OCI-LY1 (cell line): Measurements from ENCODE around the gene CETP.

ENCODE experiments used
- H2AFZ ChIP-seq: fragments of 200-600 bp; sonication (generic), shearing (Covaris generic); 2 replicates; pipeline ENCODE4 v1.6.0; 2014; ENCODE audit warnings: antibody characterized with exemption, mild to moderate bottlenecking, low read length
- H3F3A ChIP-seq: fragments of 200-600 bp; sonication (generic), shearing (Covaris generic); 2 replicates; pipeline ENCODE4 v1.6.0; 2014; ENCODE audit warnings: mild to moderate bottlenecking, antibody characterized with exemption, low read length, moderate library complexity; ENCODE audit not compliant: insufficient read depth
- H3K27ac ChIP-seq: fragments of 200-600 bp; sonication (generic); 2 replicates; pipeline ENCODE4 v1.5.1; 2014; ENCODE audit warnings: low read length, mixed run types, mild to moderate bottlenecking, low read depth; ENCODE audit not compliant: poor library complexity, severe bottlenecking
- H3K27me3 ChIP-seq: fragments of 200-600 bp; sonication (generic); 2 replicates; pipeline ENCODE4 v1.6.0; 2014; ENCODE audit warnings: antibody characterized with exemption, mild to moderate bottlenecking, low read length, moderate library complexity; ENCODE audit not compliant: insufficient read depth
- H3K36me3 ChIP-seq: fragments of 200-600 bp; sonication (generic); 2 replicates; pipeline ENCODE4 v1.6.1; 2014; ENCODE audit warnings: mild to moderate bottlenecking, antibody characterized with exemption, low read length, moderate library complexity, mixed read lengths; ENCODE audit not compliant: insufficient read depth
- H3K4me1 ChIP-seq: fragments of 200-600 bp; sonication (generic); 2 replicates; pipeline ENCODE4 v1.5.1; 2014; ENCODE audit warnings: mild to moderate bottlenecking, low read length, moderate library complexity; ENCODE audit not compliant: insufficient read depth, severe bottlenecking
- H3K4me2 ChIP-seq: fragments of 200-600 bp; sonication (generic), shearing (Covaris generic); 2 replicates; pipeline ENCODE4 v1.6.1; 2014; ENCODE audit warnings: low read length
- H3K4me3 ChIP-seq: fragments of 200-600 bp; sonication (generic); 2 replicates; pipeline ENCODE4 v1.5.1; 2014; ENCODE audit warnings: low read length, low read depth, mild to moderate bottlenecking, mixed read lengths; ENCODE audit not compliant: poor library complexity, severe bottlenecking
- H3K79me2 ChIP-seq: fragments of 200-600 bp; shearing (Covaris generic); 2 replicates; pipeline ENCODE4 v1.6.1; 2016; ENCODE audit warnings: mixed run types, low read length, mixed read lengths; ENCODE audit not compliant: insufficient read depth
- H3K9ac ChIP-seq: fragments of 200-600 bp; sonication (generic), shearing (Covaris generic); 2 replicates; pipeline ENCODE4 v1.6.1; 2014; ENCODE audit warnings: mild to moderate bottlenecking, low read length, mixed read lengths
- H3K9me2 ChIP-seq: fragments of 200-600 bp; sonication (generic), shearing (Covaris generic); 2 replicates; pipeline ENCODE4 v1.6.1; 2014; ENCODE audit warnings: low read depth, mild to moderate bottlenecking, low read length, mixed read lengths
- H3K9me3 ChIP-seq: fragments of 200-600 bp; shearing (Covaris generic); 2 replicates; pipeline ENCODE4 v1.6.1; 2014; ENCODE audit warnings: low read length, mixed read lengths
- H4K20me1 ChIP-seq: fragments of 200-600 bp; sonication (generic), shearing (Covaris generic); 2 replicates; pipeline ENCODE4 v1.6.0; 2016; ENCODE audit warnings: mild to moderate bottlenecking, low read length; ENCODE audit not compliant: insufficient read depth
- EZH2 ChIP-seq: fragments of 200-600 bp; sonication (generic), shearing (Covaris generic); IDR thresholded peaks from 2 replicates; pipeline ENCODE4 v1.8.0; 2017; ENCODE audit warnings: borderline replicate concordance, mixed run types, mild to moderate bottlenecking, antibody characterized with exemption, low read length, moderate library complexity, mixed read lengths
- TF ChIP-seq, protein P1 (sequence below): fragments of 200-600 bp; sonication (generic), shearing (Covaris generic); IDR thresholded peaks from 2 replicates; pipeline ENCODE4 v1.5.1; 2017; ENCODE audit warnings: mild to moderate bottlenecking, antibody characterized with exemption, low read length, moderate library complexity, mixed read lengths

CETP gene

DNA sequence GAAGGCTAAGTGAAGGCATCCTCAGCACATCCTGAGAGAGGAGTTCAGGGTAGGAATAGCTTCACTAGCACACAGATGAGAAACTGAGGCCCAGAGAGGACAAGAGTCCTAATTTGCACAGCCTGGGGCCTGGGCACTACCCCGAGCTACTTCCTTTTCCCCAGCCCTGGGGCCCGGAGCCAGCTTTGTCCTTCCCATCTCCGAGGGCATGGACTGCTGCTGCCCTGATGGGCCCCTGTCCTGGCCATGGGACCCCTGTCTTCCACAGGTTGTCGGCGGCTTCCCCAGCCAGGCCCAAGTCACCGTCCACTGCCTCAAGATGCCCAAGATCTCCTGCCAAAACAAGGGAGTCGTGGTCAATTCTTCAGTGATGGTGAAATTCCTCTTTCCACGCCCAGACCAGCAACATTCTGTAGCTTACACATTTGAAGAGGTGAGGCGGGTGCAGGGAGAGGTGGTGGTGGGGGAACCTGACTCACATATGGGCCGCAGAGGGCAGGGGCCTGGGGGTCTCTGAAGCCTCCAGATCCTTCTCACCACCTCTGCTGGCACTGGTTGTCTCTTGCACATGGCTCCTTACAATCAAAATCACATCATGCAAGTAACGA lies 16.2 kb downstream of the CETP start:
- no peaks in the 10 kb centered on the region for H3K79me2 ChIP-seq
- no peaks in the 10 kb centered on the region for H4K20me1 ChIP-seq
- no peaks in the 10 kb centered on the region for H3K9me2 ChIP-seq
- H3K27me3 ChIP-seq, result no peaks in the 10 kb centered on the region; the same call in 1 of the 2 replicates
- H3K4me2 ChIP-seq, result no peak overlapping the region
- no peaks in the 10 kb centered on the region for H3K9me3 ChIP-seq
- no peak overlapping the region for H2AFZ ChIP-seq
- H3F3A ChIP-seq, result no peaks in the 10 kb centered on the region
- H3K27ac ChIP-seq, result no peak overlapping the region
- no peak overlapping the region for H3K4me3 ChIP-seq
- no peak overlapping the region for H3K9ac ChIP-seq
- no peaks in the 10 kb centered on the region for H3K36me3 ChIP-seq
- no peaks in the 10 kb centered on the region for H3K4me1 ChIP-seq
- TF ChIP-seq, protein P1, sequence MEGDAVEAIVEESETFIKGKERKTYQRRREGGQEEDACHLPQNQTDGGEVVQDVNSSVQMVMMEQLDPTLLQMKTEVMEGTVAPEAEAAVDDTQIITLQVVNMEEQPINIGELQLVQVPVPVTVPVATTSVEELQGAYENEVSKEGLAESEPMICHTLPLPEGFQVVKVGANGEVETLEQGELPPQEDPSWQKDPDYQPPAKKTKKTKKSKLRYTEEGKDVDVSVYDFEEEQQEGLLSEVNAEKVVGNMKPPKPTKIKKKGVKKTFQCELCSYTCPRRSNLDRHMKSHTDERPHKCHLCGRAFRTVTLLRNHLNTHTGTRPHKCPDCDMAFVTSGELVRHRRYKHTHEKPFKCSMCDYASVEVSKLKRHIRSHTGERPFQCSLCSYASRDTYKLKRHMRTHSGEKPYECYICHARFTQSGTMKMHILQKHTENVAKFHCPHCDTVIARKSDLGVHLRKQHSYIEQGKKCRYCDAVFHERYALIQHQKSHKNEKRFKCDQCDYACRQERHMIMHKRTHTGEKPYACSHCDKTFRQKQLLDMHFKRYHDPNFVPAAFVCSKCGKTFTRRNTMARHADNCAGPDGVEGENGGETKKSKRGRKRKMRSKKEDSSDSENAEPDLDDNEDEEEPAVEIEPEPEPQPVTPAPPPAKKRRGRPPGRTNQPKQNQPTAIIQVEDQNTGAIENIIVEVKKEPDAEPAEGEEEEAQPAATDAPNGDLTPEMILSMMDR, result no peak
- TF ChIP-seq EZH2, result no peak

DNA sequence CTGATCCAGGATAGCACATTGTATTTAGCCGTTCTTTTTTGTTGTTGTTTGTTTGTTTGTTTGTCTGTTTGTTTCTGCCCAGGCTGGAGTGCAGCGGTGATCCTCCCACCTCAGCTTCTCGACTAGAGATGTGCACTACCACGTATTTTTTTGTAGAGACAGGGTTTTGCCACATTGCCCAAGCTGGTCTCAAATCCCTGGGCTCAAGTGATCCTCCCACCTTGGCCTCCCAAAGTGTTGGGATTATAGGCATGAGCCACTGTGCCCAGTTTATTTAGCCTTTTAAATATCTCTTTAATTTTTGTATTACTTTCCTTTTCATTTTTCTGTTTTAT lies 18.4 kb downstream of the CETP start:
- Histone ChIP-seq H3K27me3 (no peaks in the 10 kb centered on the region; the same call in 1 of the 2 replicates), H3K4me1 (no peaks in the 10 kb centered on the region), H3F3A (no peaks in the 10 kb centered on the region), H3K36me3 (no peaks in the 10 kb centered on the region), H4K20me1 (no peaks in the 10 kb centered on the region), H3K9me2 (no peaks in the 10 kb centered on the region), H3K4me3 (no peak overlapping the region), H3K9ac (no peak overlapping the region), H2AFZ (no peak overlapping the region), H3K27ac (no peak overlapping the region), H3K4me2 (no peak overlapping the region), H3K79me2 (no peaks in the 10 kb centered on the region), H3K9me3 (no peaks in the 10 kb centered on the region)
- no peak for TF ChIP-seq EZH2

GRCh38 chr16:56980792-56981724 lies 19.3 kb downstream of the CETP start:
- H4K20me1 ChIP-seq, result no peaks in the 10 kb centered on the region
- H3K4me1 ChIP-seq, result no peaks in the 10 kb centered on the region
- no peak overlapping the region for H3K4me3 ChIP-seq
- no peaks in the 10 kb centered on the region for H3K36me3 ChIP-seq
- no peak overlapping the region for H3K27ac ChIP-seq
- TF ChIP-seq, protein P1, result no peak
- TF ChIP-seq EZH2, result no peak
- H2AFZ ChIP-seq, result no peak overlapping the region
- H3K4me2 ChIP-seq, result no peak overlapping the region
- H3K9ac ChIP-seq, result no peak overlapping the region
- no peaks in the 10 kb centered on the region for H3K9me3 ChIP-seq
- H3K27me3 ChIP-seq, result no peaks in the 10 kb centered on the region; the same call in 1 of the 2 replicates
- H3F3A ChIP-seq, result no peaks in the 10 kb centered on the region
- H3K79me2 ChIP-seq, result no peaks in the 10 kb centered on the region
- no peaks in the 10 kb centered on the region for H3K9me2 ChIP-seq
